Uterus (tissue), 2 donors: Measurements from ENCODE around the gene PDLIM4.

ENCODE experiments used
- CTCF ChIP-seq, 4 experiments: fragments of 200-600 bp in 2 of 4; fragments of 450-650 bp in 2 of 4; sonication (generic) in 2 of 4; IDR thresholded peaks; one replicate each; pipeline ENCODE4 v1.5.1; 2016 to 2019; ENCODE audit warnings: antibody characterized with exemption in 4 of 4, mild to moderate bottlenecking in 2 of 4, moderate library complexity in 1 of 4
- POLR2A ChIP-seq, 2 donors: fragments of 450-650 bp; IDR thresholded peaks; one replicate each; pipeline ENCODE4 v1.6.1; 2016; ENCODE audit warnings: antibody characterized with exemption in 2 of 2, mild to moderate bottlenecking in 1 of 2, moderate library complexity in 1 of 2

GRCh38 chr5:132309679-132310078 is 52.2 kb downstream of the PDLIM4 start:
- TF ChIP-seq CTCF (IDR thresholded peaks at IDR 0.05) (no peak), POLR2A (IDR thresholded peaks at IDR 0.05) (no peak)
